Measurements from ENCODE around the gene NSUN5.

- TF ChIP-seq CTCF (IDR thresholded peaks at IDR 0.05; ENCODE audit: insufficient read depth, low read length, poor library complexity, severe bottlenecking) (no peak), EZH2phosphoT487 (conservative IDR thresholded peaks at IDR 0.05; ENCODE audit: low read length) (no peak)
Observed at GRCh38 chr7:73345538-73345937, 36.9 kb upstream of the NSUN5 start.

Data from SU-DHL-6 (cell line).